A549 (cell line): Measurements from ENCODE around the gene ZNF407. TPM values are rescaled to one million over a fixed set of nuclear protein-coding genes. Genes with fewer than 3 reads are reported as not detected.

Source experiments
- ATAC-seq, 2 experiments: fragments of 200-7000 bp in 1 of 2; fragments of >200 bp in 1 of 2; cut with Nextera tagmentation in 1 of 2; cut with Tn5 transposase in 1 of 2; 3 replicates each; pipeline versions ENCODE4 v1.8.0 to v1.9.1; 2018 to 2020; ENCODE audit warnings: mild to moderate bottlenecking in 1 of 2, moderate library complexity in 1 of 2
- CTCF ChIA-PET: fragments of 300-600 bp; sonication (Branson Sonifier 250); formaldehyde crosslinking; extraction: SDS; loops from one replicate; lab custom pipeline; 2021; ENCODE audit warnings: antibody characterized with exemption, inconsistent platforms; lab: Yijun Ruan, JAX
- POLR2A ChIA-PET: fragments of 350-600 bp; formaldehyde crosslinking; extraction: SDS; loops from one replicate; lab custom pipeline; 2021; ENCODE audit warnings: antibody characterized with exemption, inconsistent platforms; lab: Yijun Ruan, JAX
- DNase-seq, 2 experiments: peaks; one replicate each; pipeline versions ENCODE4 v3.0.0 to v3.0.0-alpha.2; 2011 to 2016; ENCODE audit warnings: low read depth in 1 of 2, low spot score in 1 of 2
- FAIRE-seq: peaks from 2 replicates; lab custom pipeline; 2011; peaks lifted over from hg19 to GRCh38; lab: Jason Lieb, UNC
- H3K27ac ChIP-seq, 2 experiments: fragments of >200 bp; sonication (Bioruptor Twin); formaldehyde crosslinking; 3 replicates each; pipeline ENCODE4 v1.5.1; 2016 to 2017
- H3K4me1 ChIP-seq: fragments of >200 bp; sonication (Bioruptor Twin); formaldehyde crosslinking; 3 replicates; pipeline ENCODE4 v1.6.1; 2016
- H3K4me2 ChIP-seq: fragments of >200 bp; sonication (Bioruptor Twin); formaldehyde crosslinking; 3 replicates; pipeline ENCODE4 v1.6.1; 2016
- H3K4me3 ChIP-seq: fragments of >200 bp; sonication (Bioruptor Twin); formaldehyde crosslinking; 3 replicates; pipeline ENCODE4 v1.5.1; 2016
- H3K9me3 ChIP-seq: fragments of >200 bp; sonication (Bioruptor Twin); formaldehyde crosslinking; 3 replicates; pipeline ENCODE4 v1.6.1; 2016
- CHD4 ChIP-seq: fragments of 200-600 bp; sonication (generic); IDR thresholded peaks from 2 replicates; pipeline ENCODE4 v1.6.1; 2016; ENCODE audit warnings: antibody characterized with exemption, mild to moderate bottlenecking, borderline replicate concordance
- EP300 ChIP-seq, 2 experiments: fragments of >200 bp; sonication (Bioruptor Twin); formaldehyde crosslinking; IDR thresholded peaks; 2 replicates in 1 of 2; 3 replicates in 1 of 2; pipeline ENCODE4 v1.6.1; 2016 to 2017
- FOSL2 ChIP-seq, 2 experiments: fragments of 450-650 bp in 1 of 2; fragments of >200 bp in 1 of 2; sonication (Bioruptor Twin) in 1 of 2; formaldehyde crosslinking; IDR thresholded peaks; 2 replicates each; pipeline versions ENCODE4 v1.5.0 to v1.6.1; 2016 to 2020; ENCODE audit warnings: mild to moderate bottlenecking in 1 of 2, moderate library complexity in 1 of 2
- FOXS1 ChIP-seq: fragments of 250-450 bp; sonication (Bioruptor Pico); IDR thresholded peaks from 2 replicates; pipeline ENCODE4 v1.5.0; 2020; ENCODE audit warnings: mild to moderate bottlenecking, moderate library complexity
- GATA3 ChIP-seq: IDR thresholded peaks from 2 replicates; pipeline ENCODE4 v1.6.1; 2012; ENCODE audit warnings: borderline replicate concordance
- HDAC2 ChIP-seq: fragments of 200-600 bp; sonication (generic); IDR thresholded peaks from 2 replicates; pipeline ENCODE4 v1.6.1; 2016
- HEYL ChIP-seq: fragments of 250-450 bp; sonication (Bioruptor Pico); IDR thresholded peaks from 2 replicates; pipeline ENCODE4 v1.8.0; 2021; ENCODE audit warnings: mild to moderate bottlenecking, moderate library complexity
- HOXB5 ChIP-seq: fragments of 250-450 bp; sonication (Bioruptor Pico); IDR thresholded peaks from 2 replicates; pipeline ENCODE4 v1.5.0; 2020; ENCODE audit warnings: mild to moderate bottlenecking, moderate library complexity
- JUNB ChIP-seq: fragments of >200 bp; sonication (Bioruptor Twin); formaldehyde crosslinking; IDR thresholded peaks from 2 replicates; pipeline ENCODE4 v1.6.1; 2016
- KDM5A ChIP-seq: fragments of 200-600 bp; sonication (generic); IDR thresholded peaks from 2 replicates; pipeline ENCODE4 v1.6.1; 2016; ENCODE audit warnings: antibody characterized with exemption, mild to moderate bottlenecking
- NR3C1 ChIP-seq: fragments of >200 bp; sonication (Bioruptor Twin); formaldehyde crosslinking; IDR thresholded peaks from 3 replicates; pipeline ENCODE4 v1.6.1; 2017
- POLR2AphosphoS2 ChIP-seq: conservative IDR thresholded peaks from 2 replicates; pipeline ENCODE4 v1.6.1; 2012; ENCODE audit warnings: low read length, improper control_type of control experiment, inconsistent platforms
- RFX5 ChIP-seq: fragments of 450-650 bp; IDR thresholded peaks from 2 replicates; pipeline ENCODE4 v1.7.1; 2014; ENCODE audit warnings: antibody characterized with exemption, mild to moderate bottlenecking, moderate library complexity
- SMC3 ChIP-seq: fragments of >200 bp; sonication (Bioruptor Twin); formaldehyde crosslinking; IDR thresholded peaks from 3 replicates; pipeline ENCODE4 v1.6.1; 2018; ENCODE audit warnings: inconsistent platforms
- SREBF2 ChIP-seq: fragments of 450-650 bp; IDR thresholded peaks from 2 replicates; pipeline ENCODE4 v1.6.1; 2014; ENCODE audit warnings: mild to moderate bottlenecking, moderate library complexity
- TP53 ChIP-seq: fragments of 250-450 bp; sonication (Bioruptor Pico); IDR thresholded peaks from 2 replicates; pipeline ENCODE4 v1.5.0; 2021; ENCODE audit warnings: mild to moderate bottlenecking, moderate library complexity
- ZC3H11A ChIP-seq: fragments of 450-650 bp; IDR thresholded peaks from 2 replicates; pipeline ENCODE4 v1.6.1; 2014; ENCODE audit warnings: antibody characterized with exemption, mild to moderate bottlenecking
- ZSCAN20 ChIP-seq: fragments of 250-450 bp; sonication (Bioruptor Pico); IDR thresholded peaks from 2 replicates; pipeline ENCODE4 v1.8.0; 2022; ENCODE audit warnings: mild to moderate bottlenecking, moderate library complexity
- WGBS: methylation state at CpG from one replicate; pipeline ENCODE4 v1.1.6; 2017; ENCODE audit errors: missing lambda C conversion rate; 5-methylcytosine and 5-hydroxymethylcytosine counted together
- polyA plus RNA-seq, 4 experiments: library from polyadenylated mRNA; depleted of rRNA in 3 of 4; stranded (reverse); fragments of >200 nt; fragmentation: RNase III in 1 of 4; extraction: RNeasy Plus Mini Kit Qiagen cat#74134 plus additional on column Dnase treatment in 1 of 4; gene quantifications; 2 replicates in 3 of 4; 3 replicates in 1 of 4; pipeline ENCODE4 v1.2.3, GENCODE V29; 2011 to 2017
- TF ChIP-seq, protein P1 (sequence below): fragments of >200 bp; sonication (Bioruptor Twin); formaldehyde crosslinking; IDR thresholded peaks from 3 replicates; pipeline ENCODE4 v1.5.1; 2016
- TF ChIP-seq, protein P2 (sequence below): fragments of 150-350 bp; IDR thresholded peaks from 2 replicates; pipeline ENCODE4 v1.6.1; 2014; ENCODE audit warnings: low read depth, mild to moderate bottlenecking, low read length
- TF ChIP-seq, protein P3 (sequence below): IDR thresholded peaks from 2 replicates; pipeline ENCODE4 v1.6.1; 2012

The ZNF407 gene
- polyA plus RNA-seq, 2 of the 4 experiments (the other 2 are of a cell fraction), result 2.5 to 3.0 TPM

DNA sequence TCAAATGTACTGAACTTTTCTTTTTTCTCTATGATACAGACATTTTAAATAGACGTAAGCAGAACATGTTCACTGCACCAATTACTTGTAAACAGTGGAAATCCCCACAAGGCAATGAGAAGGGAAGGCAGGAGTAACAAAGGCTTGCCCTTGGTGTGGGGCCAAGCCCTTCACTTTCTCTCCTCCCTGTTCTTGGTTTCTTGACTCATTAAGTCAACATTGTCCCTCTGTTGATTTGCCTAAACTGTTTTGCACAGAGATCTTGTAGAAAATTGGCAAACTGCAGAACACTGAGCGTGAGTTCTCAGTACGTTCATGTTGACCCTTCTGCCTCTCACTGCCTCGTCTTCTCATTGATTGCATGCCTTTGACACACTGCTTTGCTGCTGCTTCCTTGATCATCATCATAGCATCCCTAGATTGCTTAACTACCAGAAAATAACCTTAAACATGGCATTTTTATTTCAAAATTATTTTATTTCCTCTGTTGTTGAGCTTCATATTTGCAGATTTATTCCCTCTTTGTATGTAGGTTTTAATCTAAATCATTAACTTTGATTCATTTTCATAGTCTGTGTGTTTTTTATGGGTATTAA, 353.6 kb downstream of the ZNF407 start:
- TF ChIP-seq TP53, result no peak
- TF ChIP-seq GATA3, result peak; percentile 55; the same call in 1 of the 2 replicates
- no peak for TF ChIP-seq CHD4
- peak; percentile 23; the same call in 1 of the 2 replicates for TF ChIP-seq FOXS1 (CRISPR knock-in tag)
- no peak for TF ChIP-seq FOSL2 (IDR thresholded peaks at IDR 0.05)
- peak; percentile 66 for TF ChIP-seq FOSL2 (CRISPR knock-in tag; IDR thresholded peaks at IDR 0.05)
- peak; percentile 32; the same call in 1 of the 2 replicates for TF ChIP-seq JUNB
- TF ChIP-seq, protein P1, sequence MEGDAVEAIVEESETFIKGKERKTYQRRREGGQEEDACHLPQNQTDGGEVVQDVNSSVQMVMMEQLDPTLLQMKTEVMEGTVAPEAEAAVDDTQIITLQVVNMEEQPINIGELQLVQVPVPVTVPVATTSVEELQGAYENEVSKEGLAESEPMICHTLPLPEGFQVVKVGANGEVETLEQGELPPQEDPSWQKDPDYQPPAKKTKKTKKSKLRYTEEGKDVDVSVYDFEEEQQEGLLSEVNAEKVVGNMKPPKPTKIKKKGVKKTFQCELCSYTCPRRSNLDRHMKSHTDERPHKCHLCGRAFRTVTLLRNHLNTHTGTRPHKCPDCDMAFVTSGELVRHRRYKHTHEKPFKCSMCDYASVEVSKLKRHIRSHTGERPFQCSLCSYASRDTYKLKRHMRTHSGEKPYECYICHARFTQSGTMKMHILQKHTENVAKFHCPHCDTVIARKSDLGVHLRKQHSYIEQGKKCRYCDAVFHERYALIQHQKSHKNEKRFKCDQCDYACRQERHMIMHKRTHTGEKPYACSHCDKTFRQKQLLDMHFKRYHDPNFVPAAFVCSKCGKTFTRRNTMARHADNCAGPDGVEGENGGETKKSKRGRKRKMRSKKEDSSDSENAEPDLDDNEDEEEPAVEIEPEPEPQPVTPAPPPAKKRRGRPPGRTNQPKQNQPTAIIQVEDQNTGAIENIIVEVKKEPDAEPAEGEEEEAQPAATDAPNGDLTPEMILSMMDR, result no peak
- no peak for TF ChIP-seq RFX5
- no peak for TF ChIP-seq KDM5A
- no peak for TF ChIP-seq POLR2AphosphoS2
- no peak for FAIRE-seq
- WGBS, result 3% methylated on average over 4 of the region's 4 CpGs
- DNase-seq, result peak; percentile 9 to 69
- Histone ChIP-seq H3K27ac (no peak overlapping the region), H3K9me3 (no peaks in the 10 kb centered on the region), H3K4me1 (peaks cover 26% of the 10 kb centered on the region), H3K4me2 (peak overlapping the region; percentile 35), H3K4me3 (no peak overlapping the region)
- CTCF ChIA-PET, result no interaction called here
- ATAC-seq, result peak; percentile 82 to 91
- POLR2A ChIA-PET, result no interaction called here

DNA sequence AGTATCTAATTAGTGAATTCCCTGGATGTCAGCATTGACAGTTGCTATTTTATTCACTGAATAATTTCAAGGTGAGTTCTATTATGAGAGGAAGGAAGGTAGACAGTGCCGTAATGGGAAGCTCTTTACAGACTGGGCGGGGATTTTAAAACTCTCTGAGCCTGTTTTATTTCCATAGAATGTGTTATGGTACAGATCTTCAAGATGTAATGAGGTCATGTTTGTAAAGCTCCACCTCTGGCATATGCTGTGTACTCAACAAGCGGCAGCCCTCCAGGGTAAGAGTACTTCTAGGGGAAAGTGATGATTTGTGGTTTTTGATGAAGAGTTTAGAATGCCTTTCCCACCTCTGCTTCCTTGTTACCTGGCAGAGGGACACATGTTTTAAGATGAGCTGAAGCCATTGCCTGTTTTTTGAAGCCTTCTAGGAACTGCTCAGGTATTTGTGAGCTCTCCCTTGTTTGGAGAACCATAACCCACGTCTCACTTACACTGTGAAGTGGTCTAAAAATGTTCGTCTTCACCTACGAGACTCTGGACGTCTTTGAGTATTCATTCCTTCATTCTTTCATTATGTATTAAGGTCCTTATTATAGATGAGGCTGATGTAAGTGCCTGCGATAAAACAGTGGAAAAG, 360.0 kb downstream of the ZNF407 start:
- H3K4me2 ChIP-seq, result no peak overlapping the region
- no peak overlapping the region for H3K27ac ChIP-seq
- WGBS, result 89% methylated on average over 8 of the region's 8 CpGs
- DNase-seq (no peak), ATAC-seq (no peak), FAIRE-seq (no peak)
- TF ChIP-seq SREBF2, result no peak
- no peak for TF ChIP-seq KDM5A
- TF ChIP-seq SMC3, result no peak
- TF ChIP-seq, protein P1, result no peak
- no peak for TF ChIP-seq FOXS1 (CRISPR knock-in tag)
- TF ChIP-seq HEYL (CRISPR knock-in tag), result no peak
- no peak for TF ChIP-seq EP300 (IDR thresholded peaks at IDR 0.05)
- TF ChIP-seq POLR2AphosphoS2, result no peak
- TF ChIP-seq ZC3H11A, result no peak
- TF ChIP-seq, protein P2, sequence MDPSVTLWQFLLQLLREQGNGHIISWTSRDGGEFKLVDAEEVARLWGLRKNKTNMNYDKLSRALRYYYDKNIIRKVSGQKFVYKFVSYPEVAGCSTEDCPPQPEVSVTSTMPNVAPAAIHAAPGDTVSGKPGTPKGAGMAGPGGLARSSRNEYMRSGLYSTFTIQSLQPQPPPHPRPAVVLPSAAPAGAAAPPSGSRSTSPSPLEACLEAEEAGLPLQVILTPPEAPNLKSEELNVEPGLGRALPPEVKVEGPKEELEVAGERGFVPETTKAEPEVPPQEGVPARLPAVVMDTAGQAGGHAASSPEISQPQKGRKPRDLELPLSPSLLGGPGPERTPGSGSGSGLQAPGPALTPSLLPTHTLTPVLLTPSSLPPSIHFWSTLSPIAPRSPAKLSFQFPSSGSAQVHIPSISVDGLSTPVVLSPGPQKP, result no peak
- no peak for TF ChIP-seq HDAC2
- TF ChIP-seq ZSCAN20 (CRISPR knock-in tag), result no peak
- no peak for TF ChIP-seq RFX5
- no peak for TF ChIP-seq NR3C1
- no peak for TF ChIP-seq JUNB
- TF ChIP-seq, protein P3, sequence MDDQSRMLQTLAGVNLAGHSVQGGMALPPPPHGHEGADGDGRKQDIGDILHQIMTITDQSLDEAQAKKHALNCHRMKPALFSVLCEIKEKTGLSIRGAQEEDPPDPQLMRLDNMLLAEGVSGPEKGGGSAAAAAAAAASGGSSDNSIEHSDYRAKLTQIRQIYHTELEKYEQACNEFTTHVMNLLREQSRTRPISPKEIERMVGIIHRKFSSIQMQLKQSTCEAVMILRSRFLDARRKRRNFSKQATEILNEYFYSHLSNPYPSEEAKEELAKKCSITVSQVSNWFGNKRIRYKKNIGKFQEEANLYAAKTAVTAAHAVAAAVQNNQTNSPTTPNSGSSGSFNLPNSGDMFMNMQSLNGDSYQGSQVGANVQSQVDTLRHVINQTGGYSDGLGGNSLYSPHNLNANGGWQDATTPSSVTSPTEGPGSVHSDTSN, result no peak
- TF ChIP-seq HOXB5 (CRISPR knock-in tag), result no peak
- ChIA-PET POLR2A (no interaction called here), CTCF (interaction anchor here (0.9 to 1.6 kb wide), 2 partner anchors 17 to 83 kb away, joined by 3 to 4 read pairs; no protein-coding TSS in a partner anchor)
- H3K4me3 ChIP-seq, result no peak overlapping the region
- H3K9me3 ChIP-seq, result no peaks in the 10 kb centered on the region
- no peaks in the 10 kb centered on the region for H3K4me1 ChIP-seq
